HG03457 (cell line): ENCODE data around the gene PCDHGC4.

Experiments used
- ATAC-seq: cut with Tn5 transposase; IDR thresholded peaks from one replicate; pipeline ENCODE4 v1.9.1; 2021; ENCODE audit warnings: moderate number of reproducible peaks; ENCODE audit not compliant: unreplicated experiment

The PCDHGC4 gene

DNA sequence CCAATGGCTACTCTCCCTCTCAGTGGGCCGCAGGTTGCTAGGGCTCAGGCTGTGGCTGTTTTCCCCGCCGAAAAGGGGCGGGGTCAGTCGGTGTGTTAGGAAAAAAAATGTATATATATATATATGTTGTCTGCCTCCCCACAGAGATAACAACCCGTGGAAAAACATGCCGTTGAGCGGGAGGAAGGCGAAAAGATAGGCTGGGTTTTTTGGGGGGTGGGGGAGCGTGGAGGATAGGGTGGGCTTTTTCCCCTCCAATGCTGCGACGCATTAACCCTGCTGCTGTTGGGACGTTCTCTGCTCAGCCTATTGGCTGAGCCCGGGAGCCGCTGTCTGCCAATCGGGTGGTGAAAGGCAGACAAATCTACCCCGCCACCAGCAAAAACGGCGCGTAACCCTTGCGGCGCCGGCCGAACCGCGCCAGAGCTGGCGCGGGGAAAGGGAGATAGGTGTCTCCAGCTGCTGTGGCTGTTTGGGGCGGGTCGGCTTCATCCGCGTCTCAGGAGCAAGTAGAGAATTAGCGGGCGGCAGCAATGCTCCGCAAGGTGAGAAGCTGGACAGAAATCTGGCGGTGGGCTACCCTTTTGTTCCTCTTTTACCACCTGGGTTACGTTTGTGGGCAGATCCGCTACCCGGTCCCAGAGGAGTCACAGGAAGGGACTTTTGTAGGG lies at the start of gene PCDHGC4:
PCDHGC4 (plus strand) TSS at position 390 of the 671 bp plus-strand sequence; CDS start at position 534, 144 bp downstream.
- no peak for ATAC-seq

DNA sequence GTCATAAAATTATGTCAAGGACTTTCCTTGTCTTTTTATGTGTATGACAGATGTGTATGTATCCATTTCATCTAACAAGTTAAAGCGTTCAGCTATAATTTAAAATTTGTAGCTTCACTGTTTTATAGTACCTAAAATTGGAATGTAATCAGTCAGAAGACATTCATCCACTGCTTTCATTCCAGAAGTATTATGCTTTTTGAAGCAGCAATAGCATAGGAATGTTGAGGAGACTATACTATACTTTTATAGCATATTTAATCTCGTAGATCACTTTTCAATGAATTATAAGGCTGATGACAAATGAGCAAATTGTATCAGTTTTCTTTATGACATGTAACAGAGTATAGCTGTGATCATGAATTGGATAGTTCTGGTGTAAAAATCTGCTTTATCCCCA lies 47.6 kb upstream of the PCDHGC4 start:
- no peak for ATAC-seq

DNA sequence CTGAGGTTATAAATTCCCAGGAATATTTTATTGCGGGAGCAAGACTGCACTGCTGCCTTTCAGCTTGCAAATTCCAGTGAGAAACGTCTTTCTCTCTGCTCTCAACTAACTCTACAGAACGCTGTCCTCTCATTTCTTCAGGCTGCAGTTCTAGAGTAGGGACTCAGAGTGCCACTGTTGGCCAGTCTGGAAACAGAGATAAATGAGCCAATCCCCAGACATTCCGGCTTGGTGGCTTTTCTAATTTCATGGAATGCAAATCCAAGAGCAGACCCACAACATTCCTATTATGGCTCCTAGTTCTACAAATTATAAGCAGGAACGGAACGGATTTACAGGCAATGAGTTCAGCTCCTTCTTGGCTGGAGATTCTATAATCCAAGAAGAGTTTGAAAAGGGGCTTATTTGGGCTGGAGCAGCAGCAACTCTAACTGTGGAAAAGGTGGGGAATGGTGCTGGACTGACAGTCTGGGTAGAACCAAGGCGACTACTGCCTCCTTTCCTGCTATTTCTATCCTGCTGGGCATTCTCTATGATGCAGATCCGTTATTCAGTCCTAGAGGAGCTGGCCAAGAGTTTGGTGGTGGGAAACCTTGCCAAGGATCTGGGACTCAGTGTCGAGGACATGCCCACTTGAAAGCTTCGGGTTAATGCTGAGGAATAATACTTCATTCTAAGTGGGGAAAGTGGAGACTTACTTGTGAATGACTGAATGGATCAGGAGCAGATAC lies 45.3 kb upstream of the PCDHGC4 start:
- ATAC-seq: no peak

DNA sequence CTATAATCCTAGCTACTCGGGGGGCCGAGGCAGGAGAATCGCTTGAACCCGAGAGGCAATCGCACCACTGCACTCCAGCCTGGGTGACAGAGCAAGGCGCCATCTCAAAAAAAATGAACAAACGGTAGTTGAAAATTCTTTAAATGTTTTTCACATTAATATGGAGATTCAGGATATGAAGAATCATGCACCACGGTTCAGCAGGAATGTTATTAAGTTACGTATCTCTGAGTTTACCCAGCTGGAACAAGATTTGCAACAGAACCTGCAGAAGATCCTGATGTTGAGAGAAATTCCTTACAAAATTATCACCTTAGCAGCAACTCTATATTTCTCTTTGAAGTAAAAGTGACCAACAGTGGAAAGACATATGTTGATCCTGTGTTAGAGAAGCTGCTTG lies 44.5 kb upstream of the PCDHGC4 start:
- ATAC-seq: no peak

DNA sequence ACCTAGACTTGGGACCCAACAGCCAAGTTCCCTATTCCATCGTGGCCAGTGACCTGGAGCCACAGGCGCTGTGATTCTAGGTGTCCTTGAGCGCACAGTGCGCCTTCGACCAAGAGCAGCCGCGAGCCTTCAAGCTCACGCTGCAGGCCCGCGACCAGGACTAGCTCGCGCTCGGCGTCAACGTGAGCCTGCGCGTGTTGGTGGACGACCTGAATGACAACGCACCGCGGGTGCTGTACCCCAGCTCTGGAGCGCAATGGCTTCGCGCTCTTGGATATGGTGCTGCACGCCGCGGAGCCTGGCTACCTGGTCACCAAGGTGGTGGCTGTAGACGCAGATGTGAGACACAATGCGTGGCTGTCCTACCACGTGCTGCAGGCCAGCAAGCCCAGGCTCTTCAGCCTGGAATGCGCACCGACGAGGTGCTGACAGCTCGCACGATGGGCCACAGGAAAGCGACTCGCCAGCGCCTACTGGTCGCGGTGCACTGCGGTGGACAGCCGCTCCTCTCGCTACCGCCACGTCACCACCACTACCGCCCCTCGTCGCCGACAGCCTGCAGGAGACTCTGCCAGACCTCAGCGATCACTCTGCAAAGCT lies 43.2 kb upstream of the PCDHGC4 start:
- ATAC-seq: no peak

DNA sequence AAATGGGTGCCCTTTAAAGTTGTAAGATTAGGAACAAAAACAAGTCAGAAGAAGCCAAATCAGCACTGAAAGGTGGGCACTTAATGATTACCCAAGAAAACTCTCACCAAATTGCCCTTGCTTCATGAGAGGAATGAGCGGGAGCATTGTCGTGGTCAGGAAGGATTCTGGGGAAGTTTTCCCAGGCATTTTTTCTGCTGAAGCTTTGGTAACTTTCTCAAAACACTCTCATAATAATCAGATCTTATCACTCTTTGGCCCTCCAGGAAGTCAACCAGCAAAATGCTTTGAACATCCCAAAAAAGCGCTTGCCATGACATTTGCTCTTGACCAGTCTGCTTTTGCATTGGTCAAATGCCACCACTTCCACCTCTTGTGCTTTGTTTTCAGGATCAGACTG lies 19.5 kb upstream of the PCDHGC4 start:
- no peak for ATAC-seq

DNA sequence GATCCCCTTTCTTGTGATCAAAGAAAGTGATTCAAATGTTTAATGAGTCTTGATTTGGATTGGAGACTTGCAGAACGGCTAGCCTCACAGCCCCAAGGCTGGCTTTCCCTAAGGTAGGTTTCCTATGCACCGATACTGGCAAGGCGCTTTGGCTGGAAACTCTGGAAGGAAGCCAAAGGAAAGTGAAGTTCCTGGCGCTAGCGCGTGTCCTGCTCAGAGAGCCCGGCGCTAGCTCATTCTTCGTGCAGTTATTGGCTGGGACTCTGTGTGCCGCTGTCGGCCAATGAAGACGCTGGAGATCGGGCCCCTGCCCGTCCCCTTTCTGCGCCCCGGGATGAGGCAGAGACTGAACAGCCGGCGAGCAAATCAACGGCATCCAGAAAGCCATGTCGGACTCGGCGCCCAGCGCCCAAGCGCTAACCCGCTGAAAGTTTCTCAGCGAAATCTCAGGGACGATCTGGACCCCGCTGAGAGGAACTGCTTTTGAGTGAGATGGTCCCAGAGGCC lies 9.2 kb upstream of the PCDHGC4 start, which contains the start of gene PCDHGC3:
PCDHGC3 (plus strand) TSS at position 342 of the 507 bp plus-strand sequence; CDS start at position 493, 151 bp downstream.
- peak; percentile 99 for ATAC-seq

DNA sequence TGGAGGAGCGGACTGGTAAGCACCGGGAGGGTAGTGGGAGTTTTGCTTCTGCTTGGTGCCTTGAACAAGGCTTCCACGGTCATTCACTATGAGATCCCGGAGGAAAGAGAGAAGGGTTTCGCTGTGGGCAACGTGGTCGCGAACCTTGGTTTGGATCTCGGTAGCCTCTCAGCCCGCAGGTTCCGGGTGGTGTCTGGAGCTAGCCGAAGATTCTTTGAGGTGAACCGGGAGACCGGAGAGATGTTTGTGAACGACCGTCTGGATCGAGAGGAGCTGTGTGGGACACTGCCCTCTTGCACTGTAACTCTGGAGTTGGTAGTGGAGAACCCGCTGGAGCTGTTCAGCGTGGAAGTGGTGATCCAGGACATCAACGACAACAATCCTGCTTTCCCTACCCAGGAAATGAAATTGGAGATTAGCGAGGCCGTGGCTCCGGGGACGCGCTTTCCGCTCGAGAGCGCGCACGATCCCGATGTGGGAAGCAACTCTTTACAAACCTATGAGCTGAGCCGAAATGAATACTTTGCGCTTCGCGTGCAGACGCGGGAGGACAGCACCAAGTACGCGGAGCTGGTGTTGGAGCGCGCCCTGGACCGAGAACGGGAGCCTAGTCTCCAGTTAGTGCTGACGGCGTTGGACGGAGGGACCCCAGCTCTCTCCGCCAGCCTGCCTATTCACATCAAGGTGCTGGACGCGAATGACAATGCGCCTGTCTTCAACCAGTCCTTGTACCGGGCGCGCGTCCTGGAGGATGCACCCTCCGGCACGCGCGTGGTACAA lies 8.5 kb upstream of the PCDHGC4 start:
- no peak for ATAC-seq

DNA sequence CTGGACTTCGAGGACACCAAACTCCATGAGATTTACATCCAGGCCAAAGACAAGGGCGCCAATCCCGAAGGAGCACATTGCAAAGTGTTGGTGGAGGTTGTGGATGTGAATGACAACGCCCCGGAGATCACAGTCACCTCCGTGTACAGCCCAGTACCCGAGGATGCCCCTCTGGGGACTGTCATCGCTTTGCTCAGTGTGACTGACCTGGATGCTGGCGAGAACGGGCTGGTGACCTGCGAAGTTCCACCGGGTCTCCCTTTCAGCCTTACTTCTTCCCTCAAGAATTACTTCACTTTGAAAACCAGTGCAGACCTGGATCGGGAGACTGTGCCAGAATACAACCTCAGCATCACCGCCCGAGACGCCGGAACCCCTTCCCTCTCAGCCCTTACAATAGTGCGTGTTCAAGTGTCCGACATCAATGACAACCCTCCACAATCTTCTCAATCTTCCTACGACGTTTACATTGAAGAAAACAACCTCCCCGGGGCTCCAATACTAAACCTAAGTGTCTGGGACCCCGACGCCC lies 7.7 kb upstream of the PCDHGC4 start:
- ATAC-seq: no peak

DNA sequence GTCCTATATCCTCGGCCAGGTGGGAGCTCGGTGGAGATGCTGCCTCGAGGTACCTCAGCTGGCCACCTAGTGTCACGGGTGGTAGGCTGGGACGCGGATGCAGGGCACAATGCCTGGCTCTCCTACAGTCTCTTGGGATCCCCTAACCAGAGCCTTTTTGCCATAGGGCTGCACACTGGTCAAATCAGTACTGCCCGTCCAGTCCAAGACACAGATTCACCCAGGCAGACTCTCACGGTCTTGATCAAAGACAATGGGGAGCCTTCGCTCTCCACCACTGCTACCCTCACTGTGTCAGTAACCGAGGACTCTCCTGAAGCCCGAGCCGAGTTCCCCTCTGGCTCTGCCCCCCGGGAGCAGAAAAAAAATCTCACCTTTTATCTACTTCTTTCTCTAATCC lies 7.0 kb upstream of the PCDHGC4 start:
- ATAC-seq: no peak

DNA sequence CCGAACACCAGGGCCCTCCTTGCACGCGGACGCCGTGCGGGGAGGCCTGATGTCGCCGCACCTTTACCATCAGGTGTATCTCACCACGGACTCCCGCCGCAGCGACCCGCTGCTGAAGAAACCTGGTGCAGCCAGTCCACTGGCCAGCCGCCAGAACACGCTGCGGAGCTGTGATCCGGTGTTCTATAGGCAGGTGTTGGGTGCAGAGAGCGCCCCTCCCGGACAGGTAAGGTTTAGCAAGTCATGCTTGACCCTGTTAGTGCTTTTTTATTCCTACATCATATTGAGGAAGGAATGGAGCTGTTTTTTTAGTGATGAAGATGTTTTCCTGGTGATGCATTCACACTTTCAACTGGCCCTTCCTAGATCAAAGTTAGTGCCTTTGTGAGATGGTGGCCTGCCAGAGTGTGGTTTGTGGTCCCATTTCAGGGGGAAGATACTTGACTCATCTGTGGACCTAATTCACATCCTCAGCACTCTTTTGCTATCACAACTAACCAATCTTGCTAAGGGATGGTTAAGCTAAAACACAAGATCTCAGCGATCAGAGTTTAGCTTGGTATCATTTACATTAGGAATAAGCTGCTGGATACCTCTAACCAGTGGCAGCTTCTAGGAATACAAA lies 6.4 kb upstream of the PCDHGC4 start:
- ATAC-seq: no peak

DNA sequence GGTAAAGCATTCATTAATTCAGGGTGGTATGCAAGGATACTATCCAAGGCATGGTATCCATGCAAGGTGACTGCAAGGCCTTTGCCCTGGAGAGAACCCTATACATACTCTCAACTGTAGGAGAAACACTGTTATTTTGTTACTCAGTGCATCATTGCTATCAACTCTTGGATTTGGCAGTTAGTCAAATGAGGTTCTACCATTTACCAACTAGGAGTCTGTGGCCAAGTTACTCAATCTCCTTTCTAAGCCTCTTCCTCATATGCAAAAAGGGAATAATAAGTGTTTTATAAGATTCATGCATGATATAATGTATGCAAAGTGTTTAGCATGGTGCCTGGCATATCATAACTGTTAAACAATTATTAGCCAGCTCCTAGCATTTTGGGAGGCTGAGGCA lies 5.1 kb upstream of the PCDHGC4 start:
- no peak for ATAC-seq

DNA sequence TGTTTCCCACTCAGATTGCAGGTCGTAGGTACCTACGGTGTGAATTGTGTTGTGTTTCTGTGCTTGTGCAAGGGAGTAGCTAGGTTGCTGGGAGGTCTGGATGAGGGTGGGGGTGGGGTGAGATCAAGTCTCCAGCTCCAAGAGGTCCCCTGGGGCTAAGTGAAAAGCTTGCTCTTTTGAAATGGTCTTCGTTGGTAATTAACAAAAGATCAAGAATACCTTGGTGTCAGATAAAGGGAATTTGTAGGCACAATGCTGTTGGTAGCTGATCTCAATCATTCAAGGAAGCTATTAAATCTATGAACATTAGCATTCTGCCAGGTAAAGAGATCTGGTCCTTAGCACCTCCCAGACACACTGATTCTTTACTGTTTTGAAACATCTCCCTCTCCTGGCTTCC lies 928 bp upstream of the PCDHGC4 start:
- no peak for ATAC-seq

DNA sequence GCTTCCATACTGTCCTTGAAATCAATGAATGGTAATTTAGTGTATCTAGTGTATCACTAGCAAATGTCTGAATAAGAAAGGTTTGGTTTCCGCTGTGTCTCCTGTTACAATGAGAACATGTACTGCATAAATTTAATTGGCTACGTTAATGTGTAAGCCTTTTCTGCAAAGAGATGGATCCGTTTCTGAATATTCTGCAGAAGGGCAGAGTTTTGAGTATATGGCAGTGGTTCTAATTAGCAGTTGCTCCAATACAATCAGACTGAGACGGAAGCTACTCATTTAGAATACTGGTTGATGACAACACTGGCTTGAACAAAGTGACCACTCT lies 555 bp upstream of the PCDHGC4 start:
- no peak for ATAC-seq

DNA sequence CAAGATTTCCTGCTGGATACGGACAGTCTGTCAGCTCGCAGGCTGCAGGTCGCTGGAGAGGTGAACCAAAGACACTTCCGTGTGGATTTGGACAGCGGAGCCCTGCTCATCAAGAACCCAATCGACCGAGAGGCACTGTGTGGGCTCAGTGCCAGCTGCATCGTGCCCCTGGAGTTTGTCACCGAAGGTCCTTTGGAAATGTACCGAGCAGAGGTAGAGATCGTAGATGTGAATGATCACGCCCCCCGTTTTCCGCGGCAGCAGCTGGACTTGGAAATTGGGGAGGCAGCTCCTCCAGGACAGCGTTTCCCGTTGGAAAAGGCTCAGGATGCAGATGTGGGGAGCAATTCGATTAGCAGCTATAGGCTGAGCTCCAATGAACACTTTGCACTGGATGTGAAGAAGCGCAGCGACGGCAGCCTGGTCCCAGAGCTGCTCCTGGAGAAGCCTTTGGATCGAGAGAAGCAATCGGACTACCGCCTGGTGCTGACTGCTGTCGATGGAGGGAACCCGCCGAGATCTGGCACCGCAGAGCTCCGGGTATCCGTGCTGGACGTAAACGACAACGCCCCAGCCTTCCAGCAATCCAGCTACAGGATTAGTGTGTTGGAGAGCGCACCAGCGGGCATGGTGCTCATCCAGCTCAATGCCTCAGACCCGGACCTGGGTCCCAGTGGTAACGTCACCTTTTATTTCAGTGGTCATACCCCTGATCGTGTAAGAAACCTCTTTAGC lies 658 bp downstream of the PCDHGC4 start:
- no peak for ATAC-seq

DNA sequence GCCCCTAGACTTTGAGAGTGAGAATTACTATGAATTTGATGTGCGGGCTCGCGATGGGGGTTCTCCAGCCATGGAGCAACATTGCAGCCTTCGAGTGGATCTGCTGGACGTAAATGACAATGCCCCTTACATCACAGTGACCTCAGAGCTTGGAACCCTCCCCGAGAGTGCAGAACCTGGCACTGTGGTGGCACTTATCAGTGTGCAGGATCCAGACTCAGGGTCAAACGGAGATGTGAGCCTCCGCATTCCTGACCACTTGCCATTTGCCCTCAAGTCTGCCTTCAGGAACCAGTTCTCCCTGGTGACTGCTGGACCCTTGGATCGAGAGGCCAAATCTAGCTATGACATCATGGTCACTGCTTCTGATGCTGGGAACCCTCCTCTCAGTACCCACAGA lies 1.3 kb downstream of the PCDHGC4 start:
- ATAC-seq: no peak

DNA sequence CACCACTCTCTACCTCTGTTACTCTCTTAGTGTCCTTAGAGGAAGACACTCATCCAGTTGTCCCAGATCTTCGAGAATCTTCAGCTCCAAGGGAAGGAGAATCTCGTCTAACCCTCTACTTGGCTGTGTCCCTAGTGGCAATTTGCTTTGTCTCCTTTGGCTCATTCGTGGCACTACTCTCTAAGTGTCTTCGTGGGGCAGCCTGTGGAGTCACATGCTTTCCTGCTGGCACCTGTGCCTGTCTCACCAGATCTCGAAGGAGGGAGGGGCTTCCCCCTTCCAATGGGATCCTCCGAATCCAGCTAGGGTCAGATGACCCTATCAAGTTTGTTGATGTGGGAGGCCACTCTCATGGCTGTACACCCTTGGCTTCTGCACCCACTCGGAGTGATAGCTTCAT lies 2.3 kb downstream of the PCDHGC4 start:
- no peak for ATAC-seq

DNA sequence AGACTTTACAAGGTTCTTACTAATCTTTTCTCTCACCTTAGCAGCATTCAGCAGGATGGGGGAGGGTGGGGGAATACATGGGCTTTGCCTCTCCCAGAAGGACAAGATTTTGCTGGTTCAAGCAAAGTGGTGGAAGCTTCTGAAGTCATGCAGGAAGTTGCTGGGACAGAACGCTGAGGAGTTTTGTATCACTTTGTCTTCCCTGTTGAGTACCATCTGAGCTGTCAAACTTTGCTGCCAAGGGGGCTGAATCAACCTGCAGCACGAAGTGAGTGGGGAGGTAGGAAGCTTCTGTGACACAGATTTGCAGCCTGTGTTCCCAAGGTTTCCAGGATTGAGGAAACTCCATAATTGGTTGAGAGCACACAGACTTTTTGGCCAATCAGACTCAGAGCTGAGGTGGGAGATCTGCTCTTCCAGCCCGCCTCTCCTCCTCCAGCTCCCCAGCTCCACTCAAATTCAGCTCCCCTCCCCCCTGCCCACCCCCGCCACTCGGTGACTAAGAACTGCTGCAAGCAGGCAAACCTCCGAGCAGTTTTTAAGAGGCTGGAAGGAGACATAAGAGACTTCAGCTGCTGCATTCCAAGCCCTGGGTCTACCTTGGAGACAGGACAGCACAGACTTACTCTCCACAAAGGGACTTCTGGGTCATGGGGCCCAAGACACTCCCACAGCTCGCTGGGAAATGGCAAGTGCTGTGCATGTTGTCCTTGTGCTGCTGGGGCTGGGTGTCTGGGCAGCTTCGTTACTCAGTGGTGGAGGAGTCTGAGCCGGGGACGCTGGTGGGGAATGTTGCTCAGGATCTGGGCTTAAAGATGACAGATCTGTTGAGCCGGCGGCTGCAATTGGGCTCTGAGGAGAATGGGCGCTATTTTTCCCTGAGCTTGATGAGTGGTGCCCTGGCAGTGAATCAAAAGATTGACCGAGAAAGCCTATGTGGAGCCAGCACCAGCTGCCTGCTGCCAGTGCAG lies 4.0 kb downstream of the PCDHGC4 start, which contains the start of gene PCDHGC5:
PCDHGC5 (plus strand) TSS at position 491 of the 971 bp plus-strand sequence; CDS start at position 651, 160 bp downstream.
- ATAC-seq: no peak

DNA sequence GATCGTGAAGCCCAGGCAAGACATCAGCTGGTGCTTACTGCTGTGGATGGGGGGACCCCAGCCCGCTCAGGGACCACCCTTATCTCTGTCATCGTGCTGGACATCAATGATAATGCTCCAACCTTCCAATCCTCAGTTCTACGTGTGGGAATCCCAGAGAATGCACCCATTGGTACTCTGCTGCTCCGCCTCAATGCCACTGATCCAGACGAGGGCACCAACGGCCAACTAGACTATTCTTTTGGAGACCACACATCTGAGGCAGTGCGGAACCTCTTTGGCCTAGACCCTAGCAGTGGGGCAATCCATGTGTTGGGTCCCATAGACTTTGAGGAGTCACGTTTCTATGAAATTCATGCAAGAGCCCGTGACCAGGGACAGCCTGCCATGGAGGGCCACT lies 5.0 kb downstream of the PCDHGC4 start:
- no peak for ATAC-seq
